Thyroid gland (tissue), 4 donors: ENCODE results near the gene ATRNL1. TPM values are rescaled to one million over a fixed set of nuclear protein-coding genes. Genes with fewer than 3 reads are reported as not detected.
"Not testable (repeated sequence)": the region's sequence is repeated elsewhere in the genome, so short reads cannot be mapped to it uniquely, and the experiment has no call there.

Experiments used
- DNase-seq, 2 donors: peaks; one replicate each; pipeline ENCODE4 v3.0.0-alpha.2; 2019
- H3K27ac ChIP-seq, 3 donors: fragments of 200-600 bp; sonication (generic); 1 replicate in 2 of 3; 2 replicates in 1 of 3; pipeline ENCODE4 v1.5.1; 2016 to 2019; ENCODE audit warnings: mild to moderate bottlenecking in 1 of 3, moderate library complexity in 1 of 3
- H3K27me3 ChIP-seq: fragments of 200-600 bp; sonication (generic); one replicate; pipeline ENCODE4 v1.5.1; 2019
- H3K36me3 ChIP-seq, 2 donors: fragments of 200-600 bp; sonication (generic); one replicate each; pipeline ENCODE4 v1.5.1; 2016 to 2019
- H3K4me1 ChIP-seq, 2 donors: fragments of 200-600 bp; sonication (generic); one replicate each; pipeline ENCODE4 v1.5.1; 2017 to 2019
- H3K4me3 ChIP-seq, 3 donors: fragments of 200-600 bp; sonication (generic); replicated peaks in 1 of 3; 1 replicate in 2 of 3; 2 replicates in 1 of 3; pipeline ENCODE4 v1.5.1; 2016; ENCODE audit warnings: mild to moderate bottlenecking in 1 of 3
- H3K9me3 ChIP-seq: fragments of 200-600 bp; sonication (generic); one replicate; pipeline ENCODE4 v1.5.1; 2017
- POLR2A ChIP-seq, 2 donors: fragments of 450-650 bp; IDR thresholded peaks; one replicate each; pipeline ENCODE4 v1.6.1; 2017; ENCODE audit warnings: antibody characterized with exemption in 2 of 2, mild to moderate bottlenecking in 2 of 2, moderate library complexity in 1 of 2
- WGBS, 2 donors: methylation state at CpG; one replicate each; pipeline ENCODE4 v1.1.5; 2017; 5-methylcytosine and 5-hydroxymethylcytosine counted together
- intact Hi-C: fragments of 100-400 bp; cut with DNase I; formaldehyde crosslinking; loops from one replicate; pipeline ENCODE4 v1.15.1; 2023
- total RNA-seq, 4 donors: library from RNA; depleted of rRNA; stranded (reverse); fragments of >200 nt; gene quantifications; one replicate each; pipeline ENCODE4 v1.2.3, GENCODE V29; 2016
- TF ChIP-seq, protein P1 (sequence below), 6 experiments: fragments of 200-600 bp in 3 of 6; fragments of 450-650 bp in 3 of 6; sonication (generic) in 3 of 6; IDR thresholded peaks; one replicate each; pipeline ENCODE4 v1.5.1; 2016 to 2019; ENCODE audit warnings: antibody characterized with exemption in 6 of 6, mild to moderate bottlenecking in 2 of 6, inconsistent platforms in 1 of 6, moderate library complexity in 1 of 6

Gene ATRNL1
- total RNA-seq, 4 donors from 2014 or later, result 2.3 to 6.3 (median 3.8) TPM

DNA sequence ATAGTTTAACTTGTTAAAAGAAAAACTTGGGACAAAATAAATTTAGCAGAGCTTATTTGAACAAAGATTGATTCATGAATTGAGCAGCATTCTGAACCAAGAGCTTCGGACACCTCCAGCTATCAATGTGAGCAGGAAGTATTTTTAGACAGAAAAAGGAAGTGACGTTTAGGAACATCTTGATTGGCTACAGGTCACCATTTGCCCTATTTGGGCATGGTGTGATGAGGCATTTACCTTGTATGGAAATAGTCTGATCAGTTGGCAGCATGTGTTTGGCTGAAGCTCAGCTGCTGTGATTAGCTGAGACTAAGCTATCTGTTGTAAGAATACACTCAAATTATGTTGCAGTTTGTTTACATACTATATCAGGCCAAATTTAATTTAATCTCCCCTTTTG, 185.1 kb downstream of the ATRNL1 start:
- Histone ChIP-seq H3K4me1 (no peaks in the 10 kb centered on the region), H3K27me3 (no peaks in the 10 kb centered on the region), H3K9me3 (no peaks in the 10 kb centered on the region), H3K4me3 (no peak overlapping the region), H3K27ac (no peak overlapping the region), H3K36me3 (no peaks in the 10 kb centered on the region)
- 81% methylated on average over 2 of the region's 2 CpGs for WGBS, 2 donors
- intact Hi-C loops, result no loop called here
- no peak for DNase-seq
- TF ChIP-seq POLR2A (IDR thresholded peaks at IDR 0.05), result no peak
- TF ChIP-seq, protein P1, sequence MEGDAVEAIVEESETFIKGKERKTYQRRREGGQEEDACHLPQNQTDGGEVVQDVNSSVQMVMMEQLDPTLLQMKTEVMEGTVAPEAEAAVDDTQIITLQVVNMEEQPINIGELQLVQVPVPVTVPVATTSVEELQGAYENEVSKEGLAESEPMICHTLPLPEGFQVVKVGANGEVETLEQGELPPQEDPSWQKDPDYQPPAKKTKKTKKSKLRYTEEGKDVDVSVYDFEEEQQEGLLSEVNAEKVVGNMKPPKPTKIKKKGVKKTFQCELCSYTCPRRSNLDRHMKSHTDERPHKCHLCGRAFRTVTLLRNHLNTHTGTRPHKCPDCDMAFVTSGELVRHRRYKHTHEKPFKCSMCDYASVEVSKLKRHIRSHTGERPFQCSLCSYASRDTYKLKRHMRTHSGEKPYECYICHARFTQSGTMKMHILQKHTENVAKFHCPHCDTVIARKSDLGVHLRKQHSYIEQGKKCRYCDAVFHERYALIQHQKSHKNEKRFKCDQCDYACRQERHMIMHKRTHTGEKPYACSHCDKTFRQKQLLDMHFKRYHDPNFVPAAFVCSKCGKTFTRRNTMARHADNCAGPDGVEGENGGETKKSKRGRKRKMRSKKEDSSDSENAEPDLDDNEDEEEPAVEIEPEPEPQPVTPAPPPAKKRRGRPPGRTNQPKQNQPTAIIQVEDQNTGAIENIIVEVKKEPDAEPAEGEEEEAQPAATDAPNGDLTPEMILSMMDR (IDR thresholded peaks at IDR 0.05), result no peak

GRCh38 chr10:115295213-115295805, 202.1 kb downstream of the ATRNL1 start:
- H3K9me3 ChIP-seq, result no peaks in the 10 kb centered on the region
- 72 to 93% methylated on average over 3 to 4 of the region's 5 CpGs for WGBS, 2 donors
- no peak overlapping the region for H3K27ac ChIP-seq
- no peaks in the 10 kb centered on the region for H3K4me1 ChIP-seq
- no peaks in the 10 kb centered on the region for H3K36me3 ChIP-seq
- no peaks in the 10 kb centered on the region for H3K27me3 ChIP-seq
- intact Hi-C loops, result no loop called here
- TF ChIP-seq POLR2A (IDR thresholded peaks at IDR 0.05), result no peak
- TF ChIP-seq, protein P1 (IDR thresholded peaks at IDR 0.05), result no peak
- no peak overlapping the region for H3K4me3 ChIP-seq
- DNase-seq, result no peak

DNA sequence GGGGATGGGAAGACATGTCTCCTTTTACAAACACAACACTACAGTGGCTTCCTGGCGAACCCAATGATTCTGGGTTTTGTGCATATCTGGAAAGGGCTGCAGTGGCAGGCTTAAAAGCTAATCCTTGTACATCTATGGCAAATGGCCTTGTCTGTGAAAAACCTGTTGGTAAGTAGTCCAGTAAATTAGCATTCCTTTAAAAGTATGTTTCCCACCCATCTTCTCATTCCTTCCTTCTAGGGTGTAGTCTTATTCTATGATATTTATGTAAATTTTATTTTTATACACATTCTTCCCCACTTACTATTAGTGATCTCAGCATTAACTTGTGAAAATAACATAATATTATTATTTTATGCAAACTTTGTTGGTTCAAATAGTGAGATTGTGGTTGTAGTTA, 206.9 kb downstream of the ATRNL1 start:
- TF ChIP-seq POLR2A (IDR thresholded peaks at IDR 0.05), result no peak
- TF ChIP-seq, protein P1 (IDR thresholded peaks at IDR 0.05), result no peak
- Histone ChIP-seq H3K4me3 (no peak overlapping the region), H3K4me1 (no peaks in the 10 kb centered on the region), H3K27me3 (no peaks in the 10 kb centered on the region), H3K9me3 (no peaks in the 10 kb centered on the region), H3K27ac (no peak overlapping the region), H3K36me3 (no peaks in the 10 kb centered on the region)
- 88 to 89% methylated on average over 1 of the region's 1 CpG for WGBS, 2 donors
- no peak for DNase-seq
- intact Hi-C loops, result no loop called here

DNA sequence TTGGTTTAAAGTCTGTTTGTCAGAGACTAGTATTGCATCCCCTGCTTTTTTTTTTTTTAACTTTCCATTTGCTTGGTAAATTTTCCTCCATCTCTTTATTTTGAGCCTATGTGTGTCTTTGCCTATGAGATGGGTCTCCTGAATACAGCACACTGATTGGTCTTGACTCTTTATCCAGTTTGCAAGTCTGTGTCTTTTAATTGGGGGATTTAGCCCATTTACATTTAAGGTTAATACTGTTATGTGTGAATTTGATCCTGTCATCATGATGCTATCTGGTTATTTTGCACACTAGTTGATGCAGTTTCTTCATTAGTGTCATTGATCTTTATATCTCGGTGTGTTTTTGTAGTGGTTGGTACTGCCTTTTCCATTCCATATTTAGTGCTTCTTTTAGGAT, 226.5 kb downstream of the ATRNL1 start:
- H3K4me3 ChIP-seq, H3K9me3 ChIP-seq, H3K27ac ChIP-seq, intact Hi-C loops, DNase-seq, H3K4me1 ChIP-seq, H3K27me3 ChIP-seq, H3K36me3 ChIP-seq: not testable (repeated sequence)
- 98% methylated on average over 1 of the region's 1 CpG for WGBS, 2 donors

GRCh38 chr10:115321360-115321759, 228.2 kb downstream of the ATRNL1 start:
- intact Hi-C loops, result no loop called here
- H3K27ac ChIP-seq, result no peak overlapping the region
- no peak for TF ChIP-seq POLR2A (IDR thresholded peaks at IDR 0.05)
- TF ChIP-seq, protein P1 (IDR thresholded peaks at IDR 0.05), result no peak
- H3K4me1 ChIP-seq, result no peaks in the 10 kb centered on the region
- 72 to 74% methylated on average over 2 of the region's 2 CpGs for WGBS, 2 donors
- no peaks in the 10 kb centered on the region for H3K27me3 ChIP-seq
- no peak for DNase-seq
- H3K9me3 ChIP-seq, result no peaks in the 10 kb centered on the region
- H3K4me3 ChIP-seq, result no peak overlapping the region
- no peaks in the 10 kb centered on the region for H3K36me3 ChIP-seq

DNA sequence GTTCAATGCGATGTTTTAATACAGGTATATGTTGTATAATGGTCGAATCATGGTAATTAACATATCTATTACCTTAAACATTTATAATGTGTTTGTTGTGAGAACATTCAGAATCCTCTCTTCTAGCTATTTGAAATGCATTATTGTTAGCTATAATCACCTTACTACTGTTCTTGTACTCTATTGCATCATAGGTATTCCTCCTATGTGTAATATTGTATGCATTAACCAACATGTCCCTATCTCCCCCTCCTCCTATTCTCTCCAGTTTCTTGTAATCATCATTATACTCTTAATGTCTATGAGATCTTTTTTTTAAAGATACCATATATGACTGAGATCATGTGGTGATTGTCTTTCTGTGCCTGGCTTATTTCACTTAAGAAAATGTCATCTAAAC, 235.2 kb downstream of the ATRNL1 start:
- H3K27ac ChIP-seq, result no peak overlapping the region
- H3K9me3 ChIP-seq, result no peaks in the 10 kb centered on the region
- intact Hi-C loops, result no loop called here
- DNase-seq, result no peak
- whole genome bisulfite sequencing, 2 donors, result 91 to 93% methylated on average over 2 of the region's 2 CpGs
- no peaks in the 10 kb centered on the region for H3K36me3 ChIP-seq
- H3K27me3 ChIP-seq, result no peaks in the 10 kb centered on the region
- no peak overlapping the region for H3K4me3 ChIP-seq
- TF ChIP-seq, protein P1 (IDR thresholded peaks at IDR 0.05), result no peak
- no peak for TF ChIP-seq POLR2A (IDR thresholded peaks at IDR 0.05)
- H3K4me1 ChIP-seq, result no peaks in the 10 kb centered on the region
